PC-9 (cell line): ENCODE data around the gene FRRS1. TPM values are rescaled to one million over a fixed set of nuclear protein-coding genes. Genes with fewer than 3 reads are reported as not detected.

Experiments used
- BruUV-seq: library from RNA; stranded (reverse); fragments of 400-500 nt; replicated peaks from 2 replicates; lab custom pipeline; 2021; lab: Mats Ljungman, UMichigan
- CTCF ChIA-PET: fragments of 300-600 bp; sonication (Branson Sonifier 250); formaldehyde crosslinking; loops from one replicate; lab custom pipeline; 2022; ENCODE audit warnings: antibody characterized with exemption; lab: Charles Lee
- POLR2A ChIA-PET: fragments of 300-600 bp; sonication (Branson Sonifier 250); formaldehyde crosslinking; loops from one replicate; lab custom pipeline; 2022; ENCODE audit warnings: antibody characterized with exemption; ENCODE audit not compliant: unreplicated experiment; lab: Charles Lee
- DNase-seq, 2 experiments: peaks; one replicate each; pipeline versions ENCODE4 v3.0.0 to v3.0.0-alpha.2; 2015 to 2022; ENCODE audit warnings: mixed read lengths in 1 of 2
- H2AFZ ChIP-seq: fragments of 200-600 bp; sonication (generic); 2 replicates; pipeline ENCODE4 v1.8.1; 2017; ENCODE audit warnings: antibody characterized with exemption
- H3F3A ChIP-seq: fragments of 200-600 bp; sonication (generic); 2 replicates; pipeline ENCODE4 v1.8.1; 2017; ENCODE audit warnings: antibody characterized with exemption, mild to moderate bottlenecking, low read depth; ENCODE audit not compliant: insufficient read depth
- H3K27ac ChIP-seq: fragments of 200-600 bp; sonication (generic); 2 replicates; pipeline ENCODE4 v1.6.1; 2016; ENCODE audit warnings: mixed run types
- H3K27me3 ChIP-seq: fragments of 200-600 bp; sonication (generic); 2 replicates; pipeline ENCODE4 v1.6.1; 2016; ENCODE audit warnings: low read depth, mixed run types; ENCODE audit not compliant: insufficient read depth
- H3K36me3 ChIP-seq: fragments of 200-600 bp; sonication (generic); 2 replicates; pipeline ENCODE4 v1.6.1; 2016; ENCODE audit warnings: low read depth, mixed run types
- H3K4me1 ChIP-seq: fragments of 200-600 bp; sonication (generic); replicated peaks from 2 replicates; pipeline ENCODE4 v1.6.1; 2016; ENCODE audit warnings: mixed run types; ENCODE audit not compliant: insufficient read depth
- H3K4me2 ChIP-seq: fragments of 200-600 bp; sonication (generic); 2 replicates; pipeline ENCODE4 v1.6.1; 2017; ENCODE audit warnings: mixed run types
- H3K4me3 ChIP-seq: fragments of 200-600 bp; sonication (generic); 2 replicates; pipeline ENCODE4 v1.6.1; 2016; ENCODE audit warnings: mixed run types
- H3K79me2 ChIP-seq: fragments of 200-600 bp; sonication (generic); 2 replicates; pipeline ENCODE4 v1.6.1; 2017; ENCODE audit warnings: low read depth, mixed run types
- H3K9me2 ChIP-seq: fragments of 200-600 bp; sonication (generic); 2 replicates; pipeline ENCODE4 v1.8.1; 2017; ENCODE audit warnings: mild to moderate bottlenecking; ENCODE audit not compliant: insufficient read depth
- H3K9me3 ChIP-seq: fragments of 200-600 bp; sonication (generic); 2 replicates; pipeline ENCODE4 v1.8.1; 2016; ENCODE audit warnings: low read depth; ENCODE audit not compliant: insufficient read depth
- H4K20me1 ChIP-seq: fragments of 200-600 bp; sonication (generic); 2 replicates; pipeline ENCODE4 v1.8.1; 2017; ENCODE audit not compliant: insufficient read depth
- CTCF ChIP-seq: fragments of 200-600 bp; sonication (generic); conservative IDR thresholded peaks from 2 replicates; pipeline ENCODE4 v1.6.1; 2017; ENCODE audit warnings: mixed run types, antibody characterized with exemption, mild to moderate bottlenecking, moderate library complexity
- EZH2 ChIP-seq: fragments of 200-600 bp; sonication (generic); IDR thresholded peaks from 2 replicates; pipeline ENCODE4 v1.8.0; 2017; ENCODE audit warnings: antibody characterized with exemption, low read depth
- intact Hi-C: fragments of 100-400 bp; cut with micrococcal nuclease; formaldehyde crosslinking; loops from one replicate; pipeline ENCODE4 v1.10.0; 2022; ENCODE audit not compliant: unreplicated experiment
- total RNA-seq: library from RNA; stranded (reverse); gene quantifications from 2 replicates; pipeline ENCODE4 v1.2.3, GENCODE V29; 2021

Gene FRRS1
- total RNA-seq, 1 experiment from 2014 or later: 7.3 TPM

GRCh38 chr1:99768104-99768503 lies 1.7 kb upstream of the FRRS1 start:
- no peak overlapping the region for H3K27ac ChIP-seq
- H2AFZ ChIP-seq: no peak overlapping the region
- no peaks in the 10 kb centered on the region for H3K36me3 ChIP-seq
- ChIA-PET CTCF (no interaction called here), POLR2A (no interaction called here)
- no peaks in the 10 kb centered on the region for H4K20me1 ChIP-seq
- intact Hi-C loops: no loop called here
- H3F3A ChIP-seq: peaks cover 12% of the 10 kb centered on the region; the same call in 1 of the 2 replicates
- H3K79me2 ChIP-seq: no peaks in the 10 kb centered on the region
- no peaks in the 10 kb centered on the region for H3K9me2 ChIP-seq
- no peaks in the 10 kb centered on the region for H3K27me3 ChIP-seq
- TF ChIP-seq CTCF (no peak), EZH2 (no peak)
- no peak overlapping the region for H3K4me2 ChIP-seq
- peaks cover 11% of the 10 kb centered on the region for H3K4me1 ChIP-seq
- H3K9me3 ChIP-seq: no peaks in the 10 kb centered on the region
- no TSS peak for BruUV-seq
- no peak for DNase-seq
- H3K4me3 ChIP-seq: no peak overlapping the region

- peaks cover 14% of the 10 kb centered on the region for H3K4me1 ChIP-seq
- no peaks in the 10 kb centered on the region for H4K20me1 ChIP-seq
- H3K36me3 ChIP-seq: no peaks in the 10 kb centered on the region
- no TSS peak for BruUV-seq
- no peak overlapping the region for H2AFZ ChIP-seq
- H3K27me3 ChIP-seq: no peaks in the 10 kb centered on the region
- intact Hi-C loops: no loop called here
- no peak for DNase-seq
- H3K79me2 ChIP-seq: no peaks in the 10 kb centered on the region
- ChIA-PET POLR2A (no interaction called here), CTCF (no interaction called here)
- H3K9me2 ChIP-seq: no peaks in the 10 kb centered on the region
- 0 out of 2 replicates have a peak, but pooled peaks cover 2% of the 10 kb centered on the region for H3K9me3 ChIP-seq
- H3K4me3 ChIP-seq: no peak overlapping the region
- H3F3A ChIP-seq: peaks cover 12% of the 10 kb centered on the region; the same call in 1 of the 2 replicates
- no peak overlapping the region for H3K4me2 ChIP-seq
- no peak for TF ChIP-seq EZH2
- no peak for TF ChIP-seq CTCF
- H3K27ac ChIP-seq: no peak overlapping the region
These were observed 1.5 kb downstream of the FRRS1 start for GRCh38 chr1:99764909-99765308.

GRCh38 chr1:99764439-99764838 lies 2.0 kb downstream of the FRRS1 start:
- Histone ChIP-seq H2AFZ (no peak overlapping the region), H4K20me1 (no peaks in the 10 kb centered on the region), H3K9me3 (0 out of 2 replicates have a peak, but pooled peaks cover 2% of the 10 kb centered on the region), H3K4me2 (no peak overlapping the region), H3K79me2 (no peaks in the 10 kb centered on the region), H3K4me1 (peaks cover 18% of the 10 kb centered on the region), H3F3A (peaks cover 12% of the 10 kb centered on the region; the same call in 1 of the 2 replicates), H3K36me3 (no peaks in the 10 kb centered on the region), H3K9me2 (no peaks in the 10 kb centered on the region), H3K27ac (no peak overlapping the region), H3K27me3 (no peaks in the 10 kb centered on the region), H3K4me3 (no peak overlapping the region)
- ChIA-PET POLR2A (no interaction called here), CTCF (no interaction called here)
- TF ChIP-seq CTCF (no peak), EZH2 (no peak)
- no TSS peak for BruUV-seq
- intact Hi-C loops: no loop called here
- DNase-seq: no peak
